Activated T-helper 17 cell treated with anti-CD3 and anti-CD28 coated beads, Interleukin-2, amount 50 U/mL, for 72 hours (primary cell): ENCODE measurements around the gene CRTC1. TPM values are rescaled to one million over a fixed set of nuclear protein-coding genes. Genes with fewer than 3 reads are reported as not detected.
A peak's percentile ranks its signal among the peaks of the same experiment; 100 is the strongest.

Experiments
- ATAC-seq: fragments of 150-1000 bp; cut with Tn5 transposase; replicated peaks from 2 replicates; pipeline ENCODE4 v1.10.0; 2021; ENCODE audit warnings: mild to moderate bottlenecking, moderate library complexity
- H3K27ac Mint-ChIP-seq: one replicate; pipeline ENCODE4 v1.8.0; 2022; ENCODE audit warnings: mixed read lengths
- H3K27me3 Mint-ChIP-seq: one replicate; pipeline ENCODE4 v1.8.0; 2022; ENCODE audit warnings: mixed read lengths
- H3K36me3 Mint-ChIP-seq: one replicate; pipeline ENCODE4 v1.8.0; 2022; ENCODE audit warnings: low read depth, mild to moderate bottlenecking, mixed read lengths
- H3K4me1 Mint-ChIP-seq: one replicate; pipeline ENCODE4 v1.8.0; 2022; ENCODE audit warnings: mixed read lengths
- H3K4me3 Mint-ChIP-seq: one replicate; pipeline ENCODE4 v1.8.0; 2022; ENCODE audit warnings: mild to moderate bottlenecking, mixed read lengths
- H3K9me3 Mint-ChIP-seq: one replicate; pipeline ENCODE4 v1.8.0; 2022; ENCODE audit warnings: mixed read lengths
- total RNA-seq, 2 donors: library from RNA; stranded (reverse); gene quantifications; one replicate each; pipeline ENCODE4 v1.2.3, GENCODE V29; 2022

The CRTC1 gene
- total RNA-seq, 2 donors from 2014 or later = 7.8 to 13.6 TPM

DNA sequence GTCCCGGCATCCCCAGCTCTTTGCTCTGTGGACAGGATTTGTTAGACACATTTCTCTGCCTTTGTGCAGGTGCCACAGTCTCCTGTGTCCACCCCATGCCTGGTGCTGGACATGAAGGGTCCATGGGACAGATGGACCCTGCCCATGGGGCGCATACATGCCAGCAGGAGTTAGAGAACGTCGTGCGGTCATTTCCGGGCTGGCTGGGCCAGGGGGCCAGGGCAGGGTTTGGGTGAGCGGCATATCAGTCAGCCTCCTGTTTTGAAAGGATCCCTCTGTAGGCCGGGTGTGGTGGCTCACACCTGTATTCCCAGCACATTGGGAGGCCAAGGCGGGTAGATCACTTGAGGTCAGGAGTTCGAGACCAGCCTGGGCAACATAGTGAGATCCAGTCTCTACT lies 35.7 kb upstream of the CRTC1 start:
- ATAC-seq = no peak

DNA sequence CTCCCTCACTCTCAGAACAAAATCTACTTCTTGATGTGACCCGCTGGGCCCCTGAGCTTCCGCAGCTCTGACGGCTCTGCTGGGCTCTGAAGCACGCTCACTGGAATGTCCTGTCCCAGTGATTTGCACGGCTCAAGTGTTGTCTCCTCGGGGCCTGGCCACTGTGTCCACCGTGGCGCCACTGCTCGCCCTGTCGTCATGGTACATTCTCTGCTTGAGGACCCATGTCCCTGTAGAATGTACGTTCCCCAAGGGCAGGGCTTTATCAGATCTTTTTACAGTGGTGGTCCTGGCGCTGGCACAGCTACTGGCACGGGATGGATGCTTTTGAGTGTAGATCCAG lies 34.5 kb upstream of the CRTC1 start:
- Mint-ChIP-seq H3K27me3 (no peaks in the 10 kb centered on the region), H3K36me3 (no peaks in the 10 kb centered on the region), H3K4me1 (peaks cover 4% of the 10 kb centered on the region), H3K27ac (no peak overlapping the region), H3K9me3 (no peaks in the 10 kb centered on the region), H3K4me3 (no peak overlapping the region)
- no peak for ATAC-seq

More for the DNA sequence above, 35.7 kb upstream of the CRTC1 start:
- no peaks in the 10 kb centered on the region for H3K27me3 Mint-ChIP-seq
- H3K4me3 Mint-ChIP-seq = no peak overlapping the region
- H3K27ac Mint-ChIP-seq = no peak overlapping the region
- H3K4me1 Mint-ChIP-seq = peaks cover 5% of the 10 kb centered on the region
- no peaks in the 10 kb centered on the region for H3K9me3 Mint-ChIP-seq
- H3K36me3 Mint-ChIP-seq = no peaks in the 10 kb centered on the region

DNA sequence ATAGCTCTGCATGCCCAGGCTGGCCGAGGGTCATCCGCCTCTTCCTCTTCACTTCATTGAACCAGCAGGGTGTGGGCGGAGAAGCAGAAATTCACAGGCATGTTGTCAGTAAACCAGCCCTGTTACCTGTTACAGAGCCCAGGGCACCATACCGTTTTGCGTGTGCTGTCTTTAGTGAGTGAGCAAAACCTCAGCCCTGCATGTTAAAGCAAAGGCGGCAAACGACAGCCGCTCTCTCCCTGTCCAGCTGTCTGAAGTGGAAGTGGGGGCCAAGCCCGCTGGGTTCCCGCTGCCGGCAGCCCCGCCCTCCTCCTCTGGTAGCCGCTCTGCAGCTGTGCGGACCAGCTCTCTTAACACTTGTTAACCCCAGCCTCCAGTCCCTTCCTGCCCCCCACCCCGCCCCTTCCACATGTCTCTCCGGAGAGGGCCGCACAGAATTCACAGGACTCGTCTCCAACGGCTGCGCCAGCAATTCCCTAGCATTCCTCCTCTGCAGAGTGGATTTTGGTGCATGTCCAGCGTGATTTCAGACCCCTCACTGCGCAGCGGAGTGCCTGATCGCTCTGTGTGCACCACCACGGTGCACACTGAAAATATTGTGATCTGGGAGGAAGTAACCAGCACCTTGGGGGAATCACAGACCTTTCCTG lies 34.0 kb upstream of the CRTC1 start:
- Mint-ChIP-seq H3K9me3 (no peaks in the 10 kb centered on the region), H3K4me3 (no peak overlapping the region), H3K27ac (no peak overlapping the region), H3K36me3 (no peaks in the 10 kb centered on the region), H3K4me1 (peaks cover 2% of the 10 kb centered on the region), H3K27me3 (no peaks in the 10 kb centered on the region)
- ATAC-seq = no peak

DNA sequence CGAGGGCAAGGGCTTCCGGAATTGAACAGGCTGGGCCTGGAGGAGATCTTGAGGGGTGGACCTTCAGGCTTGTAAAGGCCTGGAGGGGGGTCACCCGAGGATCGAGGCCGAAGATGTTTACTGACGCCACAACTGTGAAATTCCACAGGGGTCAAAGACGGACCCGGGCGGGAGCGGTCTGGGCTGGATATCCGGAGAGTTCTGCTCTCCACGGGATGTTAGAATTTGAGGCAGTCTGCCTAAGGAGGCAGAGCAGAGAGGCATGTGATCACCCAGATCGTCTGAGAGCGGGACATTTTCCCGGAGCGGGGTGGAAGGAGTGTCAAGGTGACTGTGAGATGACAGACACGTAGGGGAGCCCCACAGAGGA lies 33.5 kb upstream of the CRTC1 start:
- no peak overlapping the region for H3K27ac Mint-ChIP-seq
- H3K9me3 Mint-ChIP-seq = no peaks in the 10 kb centered on the region
- no peak for ATAC-seq
- H3K36me3 Mint-ChIP-seq = no peaks in the 10 kb centered on the region
- H3K27me3 Mint-ChIP-seq = no peaks in the 10 kb centered on the region
- no peak overlapping the region for H3K4me3 Mint-ChIP-seq
- peaks cover 6% of the 10 kb centered on the region for H3K4me1 Mint-ChIP-seq

DNA sequence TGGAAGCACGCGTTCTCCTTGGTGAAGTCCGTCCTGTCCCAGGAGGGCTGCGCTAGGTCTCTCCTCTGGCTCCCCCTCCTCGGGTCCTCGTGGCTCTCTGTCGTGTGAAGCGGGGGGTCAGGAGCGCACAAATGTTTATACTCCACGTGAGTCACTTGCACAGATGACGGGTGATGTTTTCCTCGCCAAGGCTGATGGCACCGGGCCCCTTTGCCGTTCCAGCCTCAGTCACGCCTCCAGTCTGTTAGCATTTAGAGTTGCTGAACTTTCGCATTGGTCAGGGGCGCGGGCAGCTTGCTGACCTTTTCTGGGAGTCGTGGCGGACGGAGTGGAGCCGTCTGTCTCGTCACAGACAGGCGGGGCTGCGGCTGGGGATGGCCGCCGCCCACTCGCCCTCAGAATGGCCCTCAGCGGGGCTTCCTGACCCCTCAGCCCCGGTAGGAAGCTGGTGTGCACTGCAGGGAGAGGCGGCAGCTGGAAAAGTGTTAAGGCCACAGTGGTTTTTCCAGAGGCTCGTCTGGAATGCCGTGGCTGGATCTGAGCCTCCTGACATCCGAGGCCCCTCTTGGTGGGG lies 32.9 kb upstream of the CRTC1 start:
- Mint-ChIP-seq H3K36me3 (no peaks in the 10 kb centered on the region), H3K9me3 (no peaks in the 10 kb centered on the region), H3K4me1 (peaks cover 6% of the 10 kb centered on the region), H3K27me3 (no peaks in the 10 kb centered on the region), H3K27ac (no peak overlapping the region), H3K4me3 (no peak overlapping the region)
- no peak for ATAC-seq

DNA sequence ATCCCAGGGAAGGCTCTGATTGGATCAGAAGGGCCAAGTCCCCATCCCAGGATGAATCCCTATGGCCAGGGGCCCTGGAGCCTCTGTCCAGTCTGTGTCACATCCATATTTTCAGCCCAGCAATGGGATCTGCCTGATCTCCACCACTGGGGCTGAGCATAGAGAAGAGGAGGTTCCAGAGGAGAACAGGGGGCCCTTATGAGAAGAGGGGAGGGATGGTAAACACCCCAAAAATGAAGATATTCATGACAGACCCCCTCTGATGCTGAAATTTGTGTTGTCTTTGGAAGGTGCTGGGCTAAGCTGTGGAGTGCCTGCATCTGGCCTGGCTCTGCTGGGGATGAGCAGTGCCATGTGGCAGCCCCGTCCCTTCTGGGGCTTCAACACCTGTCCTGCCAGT lies 32.2 kb upstream of the CRTC1 start:
- no peak for ATAC-seq
- Mint-ChIP-seq H3K36me3 (no peaks in the 10 kb centered on the region), H3K27me3 (no peaks in the 10 kb centered on the region), H3K27ac (no peak overlapping the region), H3K4me1 (peaks cover 6% of the 10 kb centered on the region), H3K4me3 (no peak overlapping the region), H3K9me3 (no peaks in the 10 kb centered on the region)

DNA sequence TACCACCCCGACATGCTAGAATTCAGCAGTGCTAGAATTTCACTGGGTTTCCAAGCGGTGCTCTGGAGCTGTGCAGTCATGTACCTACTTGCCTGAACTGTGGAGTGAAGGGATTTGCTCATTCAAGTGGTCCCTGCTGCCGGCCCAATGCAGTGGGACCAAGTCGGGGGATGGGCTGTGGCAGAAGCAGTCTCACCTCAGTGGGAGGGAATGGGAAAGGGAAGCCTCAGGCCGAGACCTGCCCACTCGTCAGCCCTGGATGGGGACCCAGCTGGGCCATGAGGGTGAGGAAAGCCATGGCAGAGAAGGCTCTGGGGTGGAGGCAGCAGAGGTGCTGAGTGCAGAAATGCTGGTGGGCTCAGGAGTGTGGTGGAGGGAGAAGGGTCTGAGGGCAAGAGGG lies 31.7 kb upstream of the CRTC1 start:
- no peaks in the 10 kb centered on the region for H3K36me3 Mint-ChIP-seq
- no peak overlapping the region for H3K27ac Mint-ChIP-seq
- H3K4me3 Mint-ChIP-seq = no peak overlapping the region

DNA sequence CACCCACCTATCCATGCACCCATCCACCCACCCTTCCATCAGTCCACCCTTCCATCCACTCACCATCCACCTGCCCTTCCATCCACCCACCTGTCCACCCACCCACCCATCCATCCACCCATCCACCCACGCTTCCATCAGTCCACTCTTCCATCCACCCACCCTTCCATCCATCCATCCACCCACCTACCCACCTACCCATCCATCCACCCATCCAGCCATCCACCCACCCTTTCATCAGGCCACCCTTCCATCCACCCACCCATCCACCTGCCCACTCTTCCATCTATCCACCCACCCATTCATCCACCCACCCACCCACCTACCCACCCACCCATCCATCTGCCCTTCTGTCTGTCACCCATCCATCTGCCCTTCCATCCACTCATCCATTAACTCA lies 29.6 kb upstream of the CRTC1 start:
- H3K9me3 Mint-ChIP-seq = no peaks in the 10 kb centered on the region
- no peaks in the 10 kb centered on the region for H3K27me3 Mint-ChIP-seq
- no peak for ATAC-seq
- peaks cover 22% of the 10 kb centered on the region for H3K4me1 Mint-ChIP-seq
- H3K4me3 Mint-ChIP-seq = no peak overlapping the region
- no peaks in the 10 kb centered on the region for H3K36me3 Mint-ChIP-seq
- no peak overlapping the region for H3K27ac Mint-ChIP-seq

More for the DNA sequence above, 31.7 kb upstream of the CRTC1 start:
- ATAC-seq = no peak
- no peaks in the 10 kb centered on the region for H3K9me3 Mint-ChIP-seq
- H3K4me1 Mint-ChIP-seq = peaks cover 7% of the 10 kb centered on the region
- no peaks in the 10 kb centered on the region for H3K27me3 Mint-ChIP-seq

DNA sequence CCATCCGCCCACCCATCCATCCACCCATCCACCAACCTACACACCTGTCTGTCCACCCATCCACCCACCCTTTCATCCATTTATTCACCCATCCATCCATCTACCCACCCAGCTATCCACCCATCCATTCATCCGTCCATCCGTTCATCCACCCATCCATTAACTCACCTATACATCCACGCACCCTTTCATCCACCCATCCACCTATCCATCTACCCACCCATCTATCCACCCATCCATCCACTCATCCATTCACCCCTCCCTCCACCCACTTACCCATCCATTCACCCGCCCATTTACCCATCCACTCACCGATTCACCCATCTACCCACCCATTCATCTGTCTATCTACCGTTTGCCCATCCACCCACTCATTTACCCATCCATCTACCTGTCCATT lies 29.0 kb upstream of the CRTC1 start:
- H3K4me1 Mint-ChIP-seq = peaks cover 25% of the 10 kb centered on the region
- H3K9me3 Mint-ChIP-seq = no peaks in the 10 kb centered on the region
- no peak for ATAC-seq
- H3K4me3 Mint-ChIP-seq = no peak overlapping the region
- H3K27me3 Mint-ChIP-seq = no peaks in the 10 kb centered on the region
- H3K27ac Mint-ChIP-seq = no peak overlapping the region
- no peaks in the 10 kb centered on the region for H3K36me3 Mint-ChIP-seq

DNA sequence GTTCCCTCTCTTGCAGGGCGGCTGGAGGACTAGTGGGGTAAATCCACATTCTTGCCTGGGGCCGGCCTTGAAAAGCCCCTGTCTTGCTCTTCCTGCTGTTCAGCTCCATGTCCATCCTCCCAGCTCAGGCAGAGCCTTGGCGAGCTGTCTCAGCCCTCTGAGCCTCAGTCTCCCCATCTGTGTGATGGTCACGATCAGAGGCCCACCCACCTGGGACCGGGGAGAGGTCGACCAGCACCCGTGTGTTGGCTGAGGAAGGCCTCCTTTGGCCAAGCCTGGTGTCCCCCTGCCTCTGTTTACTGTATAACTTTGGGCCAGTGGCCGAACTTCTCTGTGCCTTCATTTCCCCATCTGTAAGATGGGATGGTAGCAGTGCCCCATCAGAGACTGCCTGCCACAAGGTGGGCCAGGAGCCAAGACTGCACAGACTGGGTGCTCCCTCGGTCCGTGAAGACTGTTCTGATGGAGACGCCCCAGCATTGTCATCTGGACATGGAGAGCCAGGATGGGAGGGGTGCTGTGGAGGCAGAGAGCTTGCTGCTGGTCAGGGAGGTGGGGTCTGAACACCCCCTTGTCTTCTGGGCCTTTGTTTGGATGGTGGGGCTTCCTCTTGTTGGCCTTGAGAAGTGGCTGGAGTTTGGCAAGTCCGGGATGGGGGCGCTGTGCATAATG lies 28.2 kb upstream of the CRTC1 start:
- no peaks in the 10 kb centered on the region for H3K9me3 Mint-ChIP-seq
- no peaks in the 10 kb centered on the region for H3K27me3 Mint-ChIP-seq
- peaks cover 25% of the 10 kb centered on the region for H3K4me1 Mint-ChIP-seq
- no peak for ATAC-seq
- no peak overlapping the region for H3K4me3 Mint-ChIP-seq
- H3K36me3 Mint-ChIP-seq = no peaks in the 10 kb centered on the region
- H3K27ac Mint-ChIP-seq = no peak overlapping the region

DNA sequence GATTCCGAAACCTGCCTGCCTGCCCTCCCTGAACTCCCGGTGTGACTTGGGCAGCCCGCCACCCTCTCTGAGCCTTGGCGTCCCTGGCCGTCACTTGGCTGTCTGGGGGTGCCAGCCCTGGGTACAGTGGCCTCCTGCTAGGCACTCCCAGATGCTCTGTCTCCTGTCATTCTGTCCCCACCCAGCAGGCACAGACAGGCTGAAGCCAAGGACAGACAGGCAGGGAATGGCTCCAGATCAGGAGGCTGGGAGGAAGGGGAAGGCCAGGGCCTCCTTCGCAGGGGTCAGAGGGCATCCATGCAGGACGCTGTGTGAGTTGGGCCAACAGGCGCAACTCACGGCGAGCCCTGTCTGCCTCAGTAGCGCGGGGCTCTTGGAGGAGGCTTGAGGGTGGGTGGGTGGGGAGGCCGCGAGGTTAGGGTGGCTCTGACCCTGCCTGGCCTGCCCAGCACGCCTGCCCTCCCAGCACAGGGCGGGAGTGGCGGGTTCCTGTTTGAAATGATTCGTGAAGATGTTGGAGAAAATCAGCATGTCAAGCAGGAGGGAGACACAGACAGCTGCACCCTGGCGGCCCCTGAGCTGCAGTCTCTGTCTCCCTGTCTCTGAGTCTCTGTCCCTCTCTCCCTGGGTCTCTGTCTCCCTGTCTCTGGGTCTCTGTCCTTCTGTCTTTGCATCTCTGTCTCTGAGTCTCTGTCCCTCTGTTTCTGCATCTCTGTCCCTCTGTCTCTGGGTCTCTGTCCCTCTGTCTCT lies 27.0 kb upstream of the CRTC1 start:
- H3K27me3 Mint-ChIP-seq = no peaks in the 10 kb centered on the region
- H3K9me3 Mint-ChIP-seq = no peaks in the 10 kb centered on the region
- H3K4me1 Mint-ChIP-seq = peaks cover 25% of the 10 kb centered on the region
- peak overlapping the region; percentile 66 for H3K27ac Mint-ChIP-seq
- H3K4me3 Mint-ChIP-seq = no peak overlapping the region
- ATAC-seq = no peak
- no peaks in the 10 kb centered on the region for H3K36me3 Mint-ChIP-seq

DNA sequence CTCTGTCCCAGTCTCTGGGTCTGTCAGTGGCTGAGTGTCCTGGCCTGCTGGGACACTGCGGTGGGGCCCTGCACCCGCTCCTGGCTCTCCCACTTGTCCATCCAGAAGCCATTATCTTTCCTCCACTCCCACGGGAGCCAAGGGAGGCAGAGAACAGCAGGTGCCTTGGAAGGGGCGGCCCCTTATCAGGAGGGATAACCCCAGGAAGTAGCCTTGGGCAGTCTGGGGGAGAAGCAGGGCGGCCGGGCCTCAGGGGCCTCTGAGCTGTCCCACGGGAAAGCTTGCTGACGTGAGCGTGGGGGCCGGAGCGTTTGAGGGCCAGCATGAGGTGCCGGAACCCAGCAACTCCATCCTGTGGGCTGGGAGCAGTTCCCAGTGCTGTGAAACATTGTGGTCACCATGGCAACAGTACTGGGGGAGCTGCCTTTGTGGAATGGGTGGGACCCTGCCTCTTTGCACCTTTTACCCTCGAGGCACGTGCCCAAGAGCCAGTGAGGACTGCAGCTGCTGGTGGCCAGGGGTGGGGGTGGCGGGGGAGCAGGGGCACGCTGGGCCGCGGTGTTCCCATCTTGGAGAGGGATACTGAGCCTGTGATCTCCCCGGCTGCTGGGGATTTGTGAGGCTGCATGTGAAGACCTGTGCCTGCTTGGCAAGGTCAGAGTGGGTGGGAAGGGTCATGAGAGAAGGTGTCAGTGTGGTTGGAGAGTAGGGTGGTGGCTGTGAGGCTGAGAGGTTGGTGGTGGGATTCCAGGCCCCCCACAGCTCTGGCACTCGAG lies 25.7 kb upstream of the CRTC1 start:
- Mint-ChIP-seq H3K4me1 (peaks cover 25% of the 10 kb centered on the region), H3K4me3 (no peak overlapping the region), H3K27me3 (no peaks in the 10 kb centered on the region), H3K36me3 (no peaks in the 10 kb centered on the region), H3K27ac (peak overlapping the region; percentile 84), H3K9me3 (no peaks in the 10 kb centered on the region)
- no peak for ATAC-seq

DNA sequence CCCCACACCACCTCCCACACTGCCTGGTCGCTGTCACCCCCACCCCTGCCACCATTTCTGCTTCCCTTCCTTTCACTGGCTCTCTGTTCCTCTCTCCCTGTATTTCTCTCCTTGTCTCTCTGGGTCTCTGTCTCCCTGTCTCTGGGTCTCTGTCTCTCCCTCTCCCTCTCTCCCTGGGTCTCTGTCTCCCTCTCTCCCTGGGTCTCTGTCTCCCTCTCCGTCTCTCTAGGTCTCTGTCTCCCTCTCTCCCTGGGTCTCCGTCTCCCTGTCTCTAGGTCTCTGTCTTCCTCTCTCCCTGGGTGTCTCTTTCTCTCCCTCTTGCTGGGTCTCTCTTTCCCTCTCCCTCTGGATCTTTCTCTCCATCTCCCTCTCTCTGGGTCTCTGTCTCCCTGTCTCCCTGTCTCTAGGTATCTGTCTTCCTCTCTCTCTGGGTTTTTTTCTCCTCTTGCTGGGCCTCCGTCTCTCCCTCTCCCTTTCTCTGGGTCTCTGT lies 25.1 kb upstream of the CRTC1 start:
- H3K27me3 Mint-ChIP-seq = no peaks in the 10 kb centered on the region
- peaks cover 25% of the 10 kb centered on the region for H3K4me1 Mint-ChIP-seq
- H3K4me3 Mint-ChIP-seq = no peak overlapping the region
- H3K9me3 Mint-ChIP-seq = no peaks in the 10 kb centered on the region
- peak overlapping the region; percentile 84 for H3K27ac Mint-ChIP-seq
- no peak for ATAC-seq
- H3K36me3 Mint-ChIP-seq = no peaks in the 10 kb centered on the region

DNA sequence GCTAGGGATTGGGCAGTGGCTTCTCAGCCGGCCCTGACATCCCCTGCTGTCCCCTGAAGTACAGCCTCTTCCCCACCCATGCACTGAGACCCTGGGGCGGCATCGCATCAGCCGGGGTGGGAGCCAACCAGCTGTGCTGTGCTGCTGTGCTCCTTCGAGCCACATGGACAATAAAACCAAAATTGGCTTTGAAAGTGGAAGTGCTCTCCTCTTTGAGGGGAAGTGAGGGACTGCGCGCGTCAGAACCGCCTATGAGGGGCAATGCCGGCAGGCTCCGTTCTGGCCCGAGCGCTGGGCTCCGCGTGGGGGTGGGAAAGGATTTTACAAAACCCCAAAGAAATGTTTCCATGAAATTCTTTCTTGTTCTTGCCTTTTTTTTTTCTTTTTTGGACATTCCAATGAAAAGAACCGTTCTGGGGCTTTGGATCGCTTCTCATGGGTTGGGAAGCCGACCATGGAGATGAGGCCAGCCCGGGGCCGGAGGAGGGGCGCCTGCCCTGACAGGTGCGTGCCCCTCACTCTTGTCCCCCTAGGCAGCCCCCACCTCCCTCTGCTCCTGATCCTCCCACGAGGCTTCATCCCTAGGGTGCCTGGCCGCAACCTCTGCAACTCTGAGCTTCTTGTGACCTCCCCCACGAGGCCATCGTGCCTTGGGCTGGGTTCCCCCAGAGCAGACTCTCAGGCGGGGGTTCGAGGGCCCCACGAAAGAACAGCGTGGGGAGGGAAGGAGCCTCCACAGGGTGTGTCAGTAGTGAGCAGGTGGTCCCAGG lies 24.0 kb upstream of the CRTC1 start:
- Mint-ChIP-seq H3K4me1 (peaks cover 23% of the 10 kb centered on the region), H3K4me3 (no peak overlapping the region), H3K27me3 (no peaks in the 10 kb centered on the region), H3K36me3 (no peaks in the 10 kb centered on the region), H3K9me3 (no peaks in the 10 kb centered on the region), H3K27ac (peak overlapping the region; percentile 84)
- no peak for ATAC-seq
